COLO829 (cell line): Measurements from ENCODE around the gene NEB.

Experiments used
- DNase-seq: peaks from one replicate; pipeline ENCODE4 v3.0.0; 2012; ENCODE audit warnings: low spot score

Gene NEB

DNA sequence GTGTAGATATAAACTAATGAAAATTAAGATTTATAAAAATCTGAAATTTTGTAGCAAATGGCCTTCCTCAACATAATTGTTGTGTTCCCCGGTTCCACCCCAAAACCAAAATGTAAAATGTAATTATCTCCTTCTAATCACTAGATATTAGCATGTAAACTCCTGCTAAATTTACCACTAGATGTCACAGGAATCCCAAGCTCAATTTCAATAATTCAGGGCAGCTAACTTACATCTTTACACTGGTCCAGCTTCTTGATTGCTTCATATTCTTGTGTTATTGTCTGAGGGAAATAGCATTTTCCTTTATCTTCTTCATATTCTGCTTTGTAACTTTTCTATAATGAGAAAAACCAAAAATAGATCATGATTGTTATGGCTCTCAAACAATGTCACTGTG, 42.6 kb downstream of the NEB start:
- DNase-seq, result no peak

DNA sequence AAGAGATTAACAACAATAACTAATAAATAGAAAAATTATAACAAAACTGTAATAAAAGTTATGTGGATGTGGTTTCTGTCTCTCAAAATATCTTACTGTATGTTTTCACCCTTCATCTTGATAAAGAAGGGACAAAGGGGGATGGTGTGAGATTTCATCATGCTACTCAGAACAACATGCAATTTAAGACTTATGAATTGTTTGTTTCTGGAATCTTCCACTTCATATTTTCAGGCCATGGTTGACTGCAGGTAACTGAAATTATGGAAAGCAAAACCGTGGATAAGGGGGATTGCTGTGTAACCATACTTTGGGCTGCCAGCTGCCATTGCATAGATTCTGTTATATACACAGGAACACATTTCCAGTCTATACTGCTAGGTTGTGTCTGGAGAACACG, 45.6 kb downstream of the NEB start:
- no peak for DNase-seq

DNA sequence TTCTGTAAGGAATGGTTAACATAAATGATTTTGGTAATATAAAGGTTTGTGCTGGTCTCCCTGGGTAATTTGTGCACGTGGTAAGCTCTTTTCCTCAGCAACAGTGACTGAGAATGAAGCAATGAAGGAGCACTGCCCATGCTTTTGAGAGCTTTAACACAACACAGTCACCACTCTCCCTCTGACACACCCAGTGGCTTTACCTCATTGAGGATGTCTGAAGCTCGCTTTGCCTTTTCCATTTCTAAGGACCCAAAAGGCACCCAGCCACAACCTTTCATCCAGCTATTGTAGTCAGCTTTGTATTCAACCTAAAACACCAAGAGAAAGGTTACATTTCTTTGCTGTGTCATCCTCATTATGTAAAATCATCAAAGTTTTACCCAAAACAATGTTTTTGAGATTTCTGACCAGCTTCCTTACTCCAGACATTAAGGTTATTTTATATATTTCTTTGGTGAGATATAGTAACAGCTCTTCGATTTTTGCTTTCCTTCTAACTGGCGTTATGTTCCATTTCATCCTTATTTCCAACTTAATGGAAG, 51.7 kb downstream of the NEB start:
- no peak for DNase-seq

DNA sequence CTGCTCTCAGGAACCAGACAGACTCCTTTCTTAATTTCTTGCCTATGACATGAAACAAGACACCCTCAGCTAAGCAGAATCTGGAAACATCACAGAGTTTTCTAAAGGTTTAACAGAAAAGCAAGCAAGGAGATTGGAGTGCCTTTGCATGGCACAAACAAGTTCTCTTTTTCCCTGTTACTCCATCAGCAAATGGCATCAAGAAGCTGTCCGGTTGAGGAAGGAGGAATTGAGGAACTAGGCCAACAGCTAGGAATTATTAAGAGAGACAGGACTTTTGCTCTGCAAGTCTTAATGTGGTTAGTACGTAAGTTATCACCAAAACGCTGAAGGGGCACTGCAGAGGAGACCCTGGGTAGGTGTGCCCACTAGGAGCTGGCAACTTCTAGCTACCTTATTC, 53.2 kb downstream of the NEB start:
- no peak for DNase-seq

DNA sequence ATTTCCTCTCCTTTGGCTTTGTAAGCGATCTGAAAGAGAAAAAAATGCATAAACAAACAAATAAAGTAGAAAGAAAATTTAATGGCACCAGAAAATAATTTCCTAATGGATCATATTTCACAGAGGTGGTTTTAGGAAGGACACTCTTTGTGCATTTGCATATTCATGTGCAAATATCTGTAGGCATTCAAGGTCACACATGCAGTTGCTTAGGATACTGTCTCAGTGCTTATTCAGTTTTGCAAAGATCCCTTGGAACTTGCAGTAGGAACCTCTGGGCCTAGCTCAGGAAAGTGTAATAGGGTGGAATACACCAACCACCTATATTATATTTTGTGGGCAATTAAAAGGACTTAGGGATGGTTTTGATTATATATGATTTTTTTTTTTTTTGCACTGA, 54.3 kb downstream of the NEB start:
- no peak for DNase-seq

DNA sequence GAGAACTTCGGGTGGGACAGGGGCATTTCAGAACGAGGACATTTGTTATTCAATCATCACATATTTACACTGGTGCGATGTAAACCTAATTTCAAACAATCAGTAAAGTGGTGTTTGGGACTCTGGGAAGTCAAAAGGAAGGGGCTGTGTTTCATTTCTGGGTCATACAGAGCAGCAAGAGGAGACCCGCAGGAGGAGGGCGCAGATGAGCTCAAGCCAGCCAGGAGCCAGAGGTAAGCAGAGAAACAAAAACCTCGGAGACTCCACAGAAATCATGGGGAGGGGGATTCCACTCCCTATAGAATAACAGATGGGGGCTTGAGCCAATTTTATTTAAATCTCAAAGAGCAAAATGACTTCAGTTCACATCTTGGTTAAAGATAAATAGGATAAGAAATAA, 55.4 kb downstream of the NEB start:
- DNase-seq, result no peak

DNA sequence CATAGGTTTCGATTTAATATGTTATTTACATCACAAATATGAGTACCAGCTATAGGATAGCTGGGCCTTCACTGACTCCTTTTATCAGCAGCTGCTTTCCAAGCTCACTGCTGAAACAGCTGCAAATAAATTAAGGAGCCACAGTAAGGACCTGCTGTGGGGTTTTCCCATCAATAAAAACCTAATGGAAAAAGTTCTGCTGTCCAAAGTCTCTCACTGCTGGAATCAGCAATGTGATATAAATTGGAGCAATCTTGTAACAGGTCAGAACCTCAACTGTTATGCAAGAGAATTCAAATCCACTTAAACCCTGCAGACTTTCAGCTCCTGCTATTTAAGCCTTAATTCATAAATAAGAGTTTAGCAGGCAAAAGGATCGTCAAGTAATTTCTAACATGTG, 61.3 kb downstream of the NEB start:
- no peak for DNase-seq

DNA sequence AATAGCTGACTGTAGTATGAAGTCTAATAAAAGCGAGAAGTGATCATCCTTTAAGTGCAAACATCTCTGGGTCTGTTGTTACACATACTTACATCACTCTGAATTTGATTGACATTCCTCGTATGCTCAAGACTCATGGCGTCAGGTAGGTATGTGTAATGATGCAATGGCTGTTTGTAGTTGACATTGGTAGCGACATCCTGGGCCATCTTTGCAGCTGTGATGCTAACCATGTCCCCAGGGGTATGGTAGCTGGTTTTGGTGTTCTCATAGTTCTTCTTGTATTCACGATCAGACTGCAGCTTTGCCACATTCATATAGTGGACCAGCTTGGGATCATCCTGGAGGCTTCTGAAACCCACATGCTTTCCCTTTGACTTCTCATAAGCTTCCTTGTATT, 62.0 kb downstream of the NEB start:
- DNase-seq, result no peak

DNA sequence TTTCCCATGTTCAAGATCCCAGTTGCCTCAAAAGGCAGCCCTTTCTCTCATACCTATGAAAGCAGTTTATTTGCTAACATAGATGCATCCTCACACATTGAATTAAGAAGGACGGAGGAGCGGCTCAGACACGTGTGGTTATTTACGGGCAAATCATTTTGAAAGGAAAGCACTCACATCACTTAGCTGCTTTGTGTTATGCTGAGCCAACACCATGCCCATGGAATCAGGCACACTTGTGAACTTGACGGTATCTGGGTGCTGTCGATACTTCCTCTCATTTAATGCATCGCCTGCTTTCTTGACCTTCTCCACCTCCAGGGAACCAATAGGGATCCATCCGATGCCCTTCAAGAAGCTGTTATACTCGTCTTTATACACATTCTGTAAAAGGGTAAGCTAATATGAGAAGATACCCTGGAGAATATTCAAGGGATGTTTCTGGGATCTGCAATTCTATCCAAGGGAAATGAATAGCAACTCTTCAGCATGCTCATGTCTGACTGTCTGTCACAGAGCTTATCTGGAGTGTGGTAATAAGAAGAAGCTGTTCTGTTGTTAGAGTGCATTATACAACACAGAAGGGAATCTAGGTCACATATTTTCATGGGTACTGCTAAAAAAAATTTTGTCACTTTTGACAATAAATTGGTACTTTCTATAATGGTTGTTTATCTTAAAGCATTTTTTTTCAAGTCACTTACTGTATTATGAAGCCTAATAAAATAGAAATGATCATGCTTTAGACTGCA, 63.3 kb downstream of the NEB start:
- DNase-seq, result no peak

DNA sequence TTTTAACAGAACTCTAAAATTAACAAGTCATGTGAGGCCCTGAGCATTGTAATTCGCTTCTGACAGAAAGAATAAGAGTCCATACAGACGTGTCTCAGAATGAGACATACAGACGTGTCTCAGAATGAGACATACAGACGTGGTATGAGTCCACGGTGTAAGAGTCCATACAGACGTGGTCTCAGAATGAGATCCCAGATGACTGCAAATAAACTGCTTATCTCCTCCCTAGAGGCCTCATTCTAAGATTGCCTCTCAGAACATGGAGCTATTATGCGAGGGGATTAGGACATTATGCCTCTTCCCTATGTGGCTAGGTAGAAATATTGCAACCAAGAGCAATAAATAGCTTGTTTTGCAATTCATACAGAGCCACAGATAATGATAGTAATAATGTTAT, 63.9 kb downstream of the NEB start:
- DNase-seq, result no peak

DNA sequence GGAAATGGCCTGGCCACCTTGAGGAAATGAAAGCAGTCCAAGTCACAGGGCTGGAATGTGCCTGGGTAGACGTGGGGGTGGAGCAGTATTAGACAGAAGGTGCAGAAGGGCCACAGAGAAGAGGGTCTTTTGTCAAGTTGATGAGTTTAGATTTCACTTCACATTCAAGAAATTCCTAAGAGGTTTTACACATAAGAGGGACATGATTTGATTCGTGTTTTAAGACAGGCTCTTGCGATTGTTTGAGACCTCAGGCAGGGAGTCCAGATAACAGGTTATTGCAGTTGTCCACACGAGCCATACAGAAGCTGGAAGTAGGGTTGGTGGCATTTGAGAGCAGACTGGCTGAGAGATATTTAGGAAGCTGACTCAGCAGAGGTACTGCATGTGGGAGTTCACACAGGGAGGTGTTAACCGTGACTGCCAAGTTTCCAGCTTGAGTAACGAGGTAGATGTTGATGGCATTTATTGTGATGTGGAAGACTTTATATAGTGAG, 64.6 kb downstream of the NEB start:
- no peak for DNase-seq

DNA sequence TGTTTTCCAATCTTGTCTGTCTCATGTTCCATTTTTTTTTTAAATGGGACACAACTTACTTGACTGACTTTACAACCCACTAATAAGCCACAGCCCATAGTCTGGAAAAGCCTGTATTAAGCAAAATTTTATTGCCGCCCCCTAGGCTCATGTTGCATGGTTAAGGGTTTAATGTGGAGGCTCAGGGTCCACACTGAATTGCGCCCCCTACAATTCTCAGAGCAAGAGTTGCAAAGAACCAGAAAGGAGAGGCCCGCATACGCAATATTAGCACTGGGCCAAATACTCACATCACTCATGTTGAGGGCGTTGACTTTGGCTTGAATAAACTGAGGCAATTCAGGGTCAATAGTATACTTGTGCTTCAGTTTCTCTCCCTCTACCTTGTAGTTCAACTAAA, 65.5 kb downstream of the NEB start:
- no peak for DNase-seq

DNA sequence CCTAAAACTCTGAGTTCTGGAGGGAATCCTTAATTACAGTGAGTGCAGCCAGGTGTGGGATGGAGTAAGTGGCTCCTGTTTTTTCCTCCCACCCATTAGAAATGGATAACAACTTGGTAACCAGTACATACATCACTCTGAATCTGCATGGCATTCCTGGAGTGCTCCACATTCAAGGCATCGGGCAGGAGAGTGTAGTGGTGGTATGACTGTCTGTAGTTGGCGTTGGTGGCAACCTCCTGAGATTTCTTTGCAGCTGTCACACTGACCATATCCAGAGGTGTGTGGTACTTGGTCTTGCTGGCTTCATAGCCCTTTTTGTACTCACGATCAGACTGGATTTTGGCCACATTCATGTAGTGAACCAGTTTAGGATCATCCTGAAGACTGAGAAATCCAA, 68.3 kb downstream of the NEB start:
- no peak for DNase-seq

DNA sequence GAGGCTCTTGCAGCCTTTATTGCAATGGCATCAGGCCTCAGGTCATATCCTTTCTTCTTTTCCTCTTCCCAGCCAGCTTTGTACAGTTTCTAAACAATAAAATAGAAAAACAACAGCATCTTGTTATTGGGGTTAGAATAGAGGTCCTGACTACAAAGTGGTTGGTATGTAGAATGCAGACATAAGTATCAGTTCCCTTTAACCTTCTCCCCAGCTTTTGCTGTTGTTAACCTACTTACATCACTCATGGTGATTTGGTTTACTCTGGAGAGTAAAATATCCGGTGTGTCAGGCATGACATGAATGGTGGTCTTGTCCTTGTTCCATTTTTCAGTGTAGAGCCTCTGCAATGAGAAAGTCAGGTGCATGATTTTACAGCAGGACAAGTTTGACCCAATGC, 69.8 kb downstream of the NEB start:
- DNase-seq, result no peak

DNA sequence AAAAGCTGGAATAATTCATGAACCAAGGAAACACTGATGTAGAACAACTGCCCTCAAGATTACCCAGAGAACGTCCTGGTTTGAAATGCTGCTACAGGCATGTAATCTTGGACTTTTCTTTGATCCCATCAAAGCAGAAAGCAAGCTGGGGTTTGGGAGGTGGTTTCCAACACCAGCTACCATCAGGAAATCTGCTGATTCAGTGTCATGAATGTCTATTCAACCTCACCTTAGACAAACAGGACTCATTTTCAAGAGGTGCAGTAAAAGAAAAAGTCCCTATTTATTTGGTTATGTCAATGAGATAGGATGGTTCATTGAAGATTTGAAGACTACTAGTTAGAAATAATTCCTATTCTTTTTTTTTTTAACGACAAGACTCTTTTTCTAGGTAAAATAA, 72.7 kb downstream of the NEB start:
- DNase-seq, result no peak

DNA sequence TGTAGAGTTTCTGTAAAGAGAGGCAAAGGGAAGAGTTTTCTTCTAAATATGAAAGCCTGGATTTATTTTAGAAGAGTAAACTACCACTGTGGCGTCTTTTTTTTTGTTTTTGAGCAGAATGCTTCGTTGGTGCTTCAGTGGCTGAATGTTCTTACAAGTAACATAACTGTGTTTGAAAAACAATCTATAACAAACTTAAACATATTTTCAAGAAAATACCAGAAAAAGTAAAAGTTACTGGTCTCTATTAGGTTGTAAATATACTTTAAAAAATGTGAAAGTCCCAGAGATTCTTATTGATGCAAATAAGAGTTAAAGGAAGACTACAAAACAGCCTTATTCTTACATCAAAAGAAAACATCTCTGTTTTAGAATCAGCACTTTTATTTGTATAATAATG, 76.2 kb downstream of the NEB start:
- DNase-seq, result no peak

DNA sequence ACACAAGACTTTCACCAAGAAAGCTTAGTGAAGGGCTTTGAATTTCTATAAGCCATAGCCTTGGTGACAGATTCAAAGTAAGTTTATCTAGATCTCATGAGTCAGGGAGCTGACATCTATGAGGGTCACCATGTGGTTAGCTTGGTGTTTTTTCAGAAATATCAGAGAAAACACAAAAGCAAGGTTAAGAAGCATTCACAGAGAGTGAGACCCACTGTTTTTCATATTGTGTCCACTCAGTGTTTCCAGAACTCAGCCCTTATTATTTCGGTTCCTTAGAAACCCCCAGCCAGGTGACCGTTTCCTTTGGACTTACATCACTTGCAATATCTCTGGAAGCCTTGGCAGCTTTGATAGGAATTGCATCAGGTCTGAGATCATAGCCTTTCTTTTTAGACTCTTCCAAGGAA, 76.6 kb downstream of the NEB start:
- no peak for DNase-seq

DNA sequence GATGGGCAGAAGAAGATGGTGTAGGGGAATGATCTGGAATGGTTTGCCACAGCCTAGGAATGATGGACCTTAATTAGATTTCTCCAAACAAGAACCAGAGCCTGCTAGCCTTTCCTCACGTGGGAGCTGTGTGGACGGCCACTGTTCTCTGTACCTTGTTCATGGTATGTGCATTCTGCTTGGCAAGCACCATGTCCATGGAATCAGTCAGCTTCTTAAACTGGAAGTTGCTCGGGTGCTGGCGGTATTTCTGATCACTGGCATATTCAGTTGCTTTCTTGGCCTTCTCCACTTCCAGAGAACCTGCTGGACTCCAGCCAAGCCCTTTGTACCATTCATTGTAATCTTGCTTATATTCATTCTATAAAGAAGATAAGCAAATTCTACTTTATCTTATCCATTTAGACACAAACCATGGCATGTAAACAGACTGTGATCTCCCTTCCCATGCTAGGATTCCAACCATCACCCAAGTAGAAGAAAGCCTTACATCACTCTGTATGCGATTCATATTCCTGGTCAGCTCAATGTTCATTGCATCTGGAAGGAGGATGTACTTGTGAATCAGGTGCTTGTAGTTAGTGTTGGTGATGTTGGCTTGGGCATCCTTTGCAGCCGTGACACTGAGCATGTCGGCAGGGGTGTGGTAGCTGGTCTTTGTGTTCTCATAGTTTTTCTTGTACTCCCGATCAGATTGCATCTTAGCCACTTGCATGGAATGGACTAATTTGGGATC, 78.4 kb downstream of the NEB start:
- DNase-seq, result no peak

DNA sequence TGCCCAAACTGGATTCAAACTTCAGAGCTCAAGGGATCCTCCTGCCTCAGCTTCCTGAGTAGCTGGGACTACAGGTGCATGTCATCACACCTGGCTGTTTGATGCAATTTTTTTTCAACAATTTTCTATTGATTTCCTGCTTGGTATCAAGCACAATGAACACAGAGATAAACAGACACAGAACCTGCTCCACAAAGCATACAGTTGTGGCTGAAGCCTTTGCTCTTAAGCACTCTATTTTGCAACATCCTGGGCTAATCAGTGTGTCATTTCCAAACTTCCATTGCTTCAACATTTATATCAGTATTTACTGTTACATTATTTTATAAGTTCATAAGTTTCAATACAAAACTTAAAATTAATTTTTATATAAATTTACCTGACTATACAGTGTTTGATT, 79.4 kb downstream of the NEB start:
- no peak for DNase-seq

DNA sequence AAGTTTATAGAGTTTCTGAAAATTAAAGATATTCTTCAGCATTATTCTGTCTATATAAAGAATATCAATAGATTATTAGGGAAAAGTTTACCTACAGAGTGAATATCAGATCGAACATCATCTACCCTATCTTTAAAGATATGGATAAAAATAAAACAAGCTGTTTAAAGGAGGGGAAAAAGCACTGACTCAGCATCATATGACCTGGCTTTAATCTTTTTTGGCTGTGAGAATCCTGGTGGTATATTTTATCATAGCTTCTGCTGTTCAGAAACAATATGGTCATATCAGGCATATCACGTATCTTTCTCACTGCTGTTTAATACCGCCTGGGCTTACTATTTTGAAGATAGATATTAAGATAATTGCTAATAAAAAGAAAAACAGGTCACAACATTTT, 80.2 kb downstream of the NEB start:
- no peak for DNase-seq

DNA sequence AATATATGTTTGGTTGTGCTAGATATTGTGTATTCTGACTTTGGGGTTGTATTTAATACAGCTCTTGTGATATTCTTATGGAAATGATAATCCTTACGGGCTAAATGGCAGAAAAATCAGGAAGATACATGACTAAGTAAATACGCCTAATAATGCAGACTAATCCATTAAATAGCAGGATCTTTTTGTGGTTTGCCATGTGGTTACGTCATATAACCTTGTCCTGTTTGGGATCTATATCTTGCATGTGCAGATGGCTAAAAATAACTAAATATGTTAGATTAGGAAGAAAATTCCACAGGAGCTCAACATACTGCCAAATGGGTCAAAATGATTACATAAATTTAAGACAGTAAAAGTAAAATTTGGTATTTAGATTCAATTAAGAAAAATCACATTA, 83.0 kb downstream of the NEB start:
- no peak for DNase-seq

DNA sequence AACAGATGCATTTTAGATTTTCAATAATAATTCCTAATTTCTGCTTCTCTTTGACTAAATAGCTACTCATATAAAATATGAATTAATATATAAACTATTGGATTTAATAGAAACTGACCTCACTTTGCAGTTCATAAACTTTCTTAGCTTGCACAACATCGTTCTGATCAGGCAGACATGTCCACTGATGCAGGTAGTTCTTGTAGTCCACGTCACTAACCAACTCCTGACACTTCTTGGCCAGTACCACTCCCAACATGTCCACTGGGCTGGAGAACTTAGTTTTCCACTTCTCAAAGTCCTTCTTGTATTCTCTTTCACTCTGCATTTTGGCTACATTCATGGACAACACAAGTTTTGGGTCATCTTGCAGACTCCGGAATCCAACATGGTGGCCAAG, 83.8 kb downstream of the NEB start:
- DNase-seq, result no peak

DNA sequence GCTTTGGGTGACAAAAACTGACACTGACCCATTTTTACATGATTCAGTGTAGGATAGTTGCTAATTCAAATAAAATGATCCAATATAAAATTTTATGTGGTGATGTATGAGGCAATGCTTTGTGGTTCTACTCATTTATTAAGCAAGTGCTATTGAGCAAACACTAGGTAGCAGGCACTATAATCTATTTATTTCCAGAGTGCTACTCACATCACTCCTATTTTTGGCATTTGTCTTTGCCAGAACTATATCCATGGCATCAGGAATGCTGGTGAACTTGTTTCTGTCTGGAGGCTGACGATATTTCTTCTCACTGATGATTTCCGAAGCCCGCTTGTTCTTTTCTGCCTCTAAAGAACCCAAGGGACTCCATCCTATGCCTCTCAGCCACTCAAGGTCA, 84.3 kb downstream of the NEB start:
- DNase-seq, result no peak

DNA sequence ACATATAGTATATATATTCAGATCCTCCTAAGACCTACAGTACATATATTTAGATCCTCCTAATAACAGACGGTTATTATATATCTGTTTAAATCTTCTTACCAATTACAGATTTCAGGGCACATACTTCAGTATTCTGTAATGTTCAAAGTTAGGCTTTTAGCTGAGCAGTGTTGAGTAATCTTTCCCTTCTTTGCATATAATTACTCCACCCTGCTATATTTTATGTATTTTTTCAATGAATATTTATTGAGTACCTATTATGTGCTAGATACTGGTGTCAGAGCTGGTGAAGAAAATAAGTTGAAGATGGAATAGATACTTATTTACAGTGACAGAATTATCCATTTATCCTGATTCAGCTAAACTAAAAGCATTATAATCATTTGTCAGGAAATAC, 84.9 kb downstream of the NEB start:
- DNase-seq, result no peak
